Measurements from ENCODE around the gene HCN3.

DNA sequence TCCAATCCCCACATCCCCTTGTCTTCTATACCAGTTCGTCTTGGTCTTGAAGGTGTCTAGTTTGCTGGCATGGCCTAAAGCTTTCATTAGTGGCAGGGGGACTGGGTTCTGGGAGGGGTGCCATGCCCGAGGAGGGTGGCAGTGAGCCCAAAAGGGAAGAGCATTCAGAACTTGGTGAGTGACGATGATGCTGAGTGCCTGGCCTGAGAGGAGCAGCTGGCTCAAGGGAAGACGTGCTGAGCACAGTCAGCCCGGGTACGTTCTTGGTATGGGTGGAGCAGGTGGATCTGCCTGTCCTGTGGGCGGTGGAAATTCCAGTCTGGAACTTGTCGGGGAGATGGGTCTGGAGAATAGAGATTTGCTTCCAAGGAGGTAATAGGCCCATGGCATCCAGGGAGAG, 36.0 kb downstream of the HCN3 start:
- no peak for TF ChIP-seq CTCF (IDR thresholded peaks at IDR 0.05)
- TF ChIP-seq POLR2A (IDR thresholded peaks at IDR 0.05): no peak

Measured in lower leg skin (tissue), 3 donors.